WTC11 (cell line): ENCODE data around the gene A2ML1. TPM values are rescaled to one million over a fixed set of nuclear protein-coding genes. Genes with fewer than 3 reads are reported as not detected.

Source experiments
- total RNA-seq: library from RNA; stranded (reverse); gene quantifications from 3 replicates; pipeline ENCODE4 v1.2.3, GENCODE V29; 2021

The A2ML1 gene
- total RNA-seq, 1 experiment from 2014 or later = 10.5 TPM

Other genes starting within 250 kb of the A2ML1 start
- gene AICDA, start 209.8 kb upstream of the A2ML1 start, total RNA-seq = 0.13 TPM in 1 of 3 replicates, not detected in the others
- 0.69 to 0.96 TPM in 2 of 3 replicates, not detected in the other for gene MFAP5, start 159.8 kb upstream of the A2ML1 start, total RNA-seq
- gene RIMKLB, start 124.6 kb upstream of the A2ML1 start, total RNA-seq = 106 to 109 TPM (median 107 TPM) in 3 replicates
- 733 to 940 TPM (median 913 TPM) in 3 replicates for gene PHC1, start 91.9 kb downstream of the A2ML1 start, total RNA-seq
- gene M6PR, start 127.0 kb downstream of the A2ML1 start, total RNA-seq = 106 to 139 TPM (median 112 TPM) in 3 replicates
- gene KLRG1, start 166.9 kb downstream of the A2ML1 start, total RNA-seq = 6.2 to 7.4 TPM (median 7.2 TPM) in 3 replicates